Keratinocyte (primary cell): ENCODE measurements around the gene COL3A1. TPM values are rescaled to one million over a fixed set of nuclear protein-coding genes. Genes with fewer than 3 reads are reported as not detected.

Source experiments
- DNase-seq: peaks from one replicate; pipeline ENCODE4 v3.0.0-alpha.2; 2011; ENCODE audit warnings: low read depth, missing footprints, low spot score
- FAIRE-seq: peaks from 2 replicates; lab custom pipeline; 2011; peaks lifted over from hg19 to GRCh38; lab: Jason Lieb, UNC
- H2AFZ ChIP-seq: 2 replicates; pipeline ENCODE4 v1.6.0; 2012; ENCODE audit warnings: low read length, control low read depth, inconsistent platforms; ENCODE audit not compliant: control insufficient read depth
- H3K27ac ChIP-seq: 2 replicates; pipeline ENCODE4 v1.5.1; 2011; ENCODE audit warnings: low read length; ENCODE audit not compliant: control insufficient read depth, insufficient read depth
- H3K27me3 ChIP-seq: 3 replicates; pipeline ENCODE4 v1.6.0; 2011; ENCODE audit warnings: low read length; ENCODE audit not compliant: control insufficient read depth, insufficient read depth; ENCODE audit errors: extremely low read depth
- H3K36me3 ChIP-seq, 2 experiments: 2 replicates in 1 of 2; 3 replicates in 1 of 2; pipeline ENCODE4 v1.5.1; 2011; ENCODE audit warnings: low read length in 2 of 2, mild to moderate bottlenecking in 1 of 2; ENCODE audit not compliant: control insufficient read depth in 2 of 2, insufficient read depth in 2 of 2; ENCODE audit errors: extremely low read depth in 1 of 2
- H3K4me1 ChIP-seq: 3 replicates; pipeline ENCODE4 v1.5.1; 2011; ENCODE audit warnings: low read length; ENCODE audit not compliant: control insufficient read depth, insufficient read depth; ENCODE audit errors: extremely low read depth
- H3K4me2 ChIP-seq: 3 replicates; pipeline ENCODE4 v1.6.0; 2011; ENCODE audit warnings: low read depth, low read length; ENCODE audit not compliant: control insufficient read depth, insufficient read depth; ENCODE audit errors: extremely low read depth
- H3K4me3 ChIP-seq, 3 experiments: fragments of 200-600 bp in 1 of 3; sonication (generic) in 1 of 3; 2 replicates in 2 of 3; 3 replicates in 1 of 3; pipeline ENCODE4 v1.5.1; 2011 to 2016; ENCODE audit warnings: low read length in 3 of 3, mild to moderate bottlenecking in 3 of 3, control low read depth in 2 of 3, inconsistent platforms in 1 of 3, low read depth in 1 of 3, mixed read lengths in 1 of 3, mixed run types in 1 of 3, moderate library complexity in 1 of 3; ENCODE audit not compliant: control insufficient read depth in 2 of 3, insufficient read depth in 2 of 3; ENCODE audit errors: extremely low read depth in 1 of 3
- H3K79me2 ChIP-seq: 2 replicates; pipeline ENCODE4 v1.6.0; 2012; ENCODE audit warnings: low read length; ENCODE audit not compliant: control insufficient read depth, insufficient read depth
- H3K9ac ChIP-seq: 3 replicates; pipeline ENCODE4 v1.6.0; 2011; ENCODE audit warnings: low read length; ENCODE audit not compliant: control insufficient read depth, insufficient read depth; ENCODE audit errors: extremely low read depth
- H3K9me1 ChIP-seq: 3 replicates; pipeline ENCODE4 v1.6.0; 2011; ENCODE audit warnings: low read length; ENCODE audit not compliant: control insufficient read depth, insufficient read depth; ENCODE audit errors: extremely low read depth
- H3K9me3 ChIP-seq: 2 replicates; pipeline ENCODE4 v1.5.1; 2012; ENCODE audit warnings: low read depth, low read length; ENCODE audit not compliant: control insufficient read depth
- H4K20me1 ChIP-seq: 3 replicates; pipeline ENCODE4 v1.6.0; 2011; ENCODE audit warnings: low read length; ENCODE audit not compliant: control insufficient read depth, insufficient read depth; ENCODE audit errors: extremely low read depth
- CTCF ChIP-seq, 3 experiments: IDR thresholded peaks in 1 of 3; conservative IDR thresholded peaks in 1 of 3; optimal IDR thresholded peaks in 1 of 3; 2 replicates in 2 of 3; 3 replicates in 1 of 3; pipeline versions ENCODE3 to v1.5.1; 2011; ENCODE audit warnings: low read length in 3 of 3, mild to moderate bottlenecking in 3 of 3, moderate library complexity in 2 of 3, control low read depth in 1 of 3, inconsistent platforms in 1 of 3; ENCODE audit not compliant: insufficient read depth in 2 of 3; ENCODE audit errors: extremely low read depth in 1 of 3
- EZH2 ChIP-seq: IDR thresholded peaks from one replicate; pipeline ENCODE4 v1.6.1; 2012; ENCODE audit warnings: inconsistent platforms, mild to moderate bottlenecking, low read length, moderate library complexity
- dilution Hi-C: fragments of 300-500 bp; cut with MboI; formaldehyde crosslinking; loops from one replicate; pipeline ENCODE4 v1.7.0; 2020; ENCODE audit warnings: low sequenced_read_pairs; ENCODE audit not compliant: extremely low pct_ligation_motif_present
- polyA plus RNA-seq, 5 experiments: library from polyadenylated mRNA; depleted of rRNA in 3 of 5; stranded (reverse) in 3 of 5; stranded (forward) in 1 of 5; unstranded in 1 of 5; fragments of >200 nt; gene quantifications; 1 replicate in 1 of 5; 2 replicates in 3 of 5; 3 replicates in 1 of 5; pipeline versions ENCODE4 v1.2.1 to v1.2.3, GENCODE V29; 2011 to 2012; ENCODE audit warnings: missing spikeins in 2 of 5, low read depth in 1 of 5, low replicate concordance in 1 of 5

The COL3A1 gene
- polyA plus RNA-seq, 1 donor (not counting 4 experiments of a cell fraction or from before 2014, with no cell fraction given): 0.01 TPM

- Histone ChIP-seq H3K79me2 (no peaks in the 10 kb centered on the region), H3K9ac (no peak overlapping the region), H3K4me1 (no peaks in the 10 kb centered on the region), H3K27me3 (no peaks in the 10 kb centered on the region), H3K36me3 (no peaks in the 10 kb centered on the region), H4K20me1 (no peaks in the 10 kb centered on the region), H3K4me2 (no peak overlapping the region), H2AFZ (no peak overlapping the region), H3K4me3 (no peak overlapping the region), H3K9me1 (no peaks in the 10 kb centered on the region), H3K9me3 (no peaks in the 10 kb centered on the region), H3K27ac (no peak overlapping the region)
- dilution Hi-C loops: no loop called here
- DNase-seq: no peak
- TF ChIP-seq CTCF (optimal IDR thresholded peaks at IDR 0.05 in 1 of 3, IDR thresholded peaks at IDR 0.05 in 1 of 3, conservative IDR thresholded peaks at IDR 0.05 in 1 of 3; ENCODE audit: extremely low read depth in 1 of 3, insufficient read depth in 2 of 3, low read length in 3 of 3) (no peak), EZH2 (no peak)
- no peak for FAIRE-seq
Observed at GRCh38 chr2:189022053-189022481, 47.9 kb downstream of the COL3A1 start.

- H3K36me3 ChIP-seq: no peaks in the 10 kb centered on the region
- H3K79me2 ChIP-seq: no peaks in the 10 kb centered on the region
- FAIRE-seq (no peak), DNase-seq (no peak)
- H3K4me1 ChIP-seq: no peaks in the 10 kb centered on the region
- TF ChIP-seq EZH2 (no peak), CTCF (optimal IDR thresholded peaks at IDR 0.05 in 1 of 3, IDR thresholded peaks at IDR 0.05 in 1 of 3, conservative IDR thresholded peaks at IDR 0.05 in 1 of 3; ENCODE audit: extremely low read depth in 1 of 3, insufficient read depth in 2 of 3, low read length in 3 of 3) (no peak)
- dilution Hi-C loops: no loop called here
- no peaks in the 10 kb centered on the region for H3K27me3 ChIP-seq
- no peak overlapping the region for H3K4me3 ChIP-seq
- no peak overlapping the region for H3K9ac ChIP-seq
- no peak overlapping the region for H3K27ac ChIP-seq
- H2AFZ ChIP-seq: no peak overlapping the region
- no peaks in the 10 kb centered on the region for H3K9me3 ChIP-seq
- no peak overlapping the region for H3K4me2 ChIP-seq
- no peaks in the 10 kb centered on the region for H3K9me1 ChIP-seq
- no peaks in the 10 kb centered on the region for H4K20me1 ChIP-seq
Observed at GRCh38 chr2:189022492-189022891, 48.3 kb downstream of the COL3A1 start.
